ENCODE data around the gene RAB40C. TPM values are rescaled to one million over a fixed set of nuclear protein-coding genes. Genes with fewer than 3 reads are reported as not detected.

Gene RAB40C
- total and polyA plus RNA-seq, 2 donors from 2014 or later: 18.1 to 24.0 TPM

- DNase-seq (no peak), FAIRE-seq (no peak)
- Histone ChIP-seq H3K36me3 (ENCODE audit: control insufficient read depth in 2 of 3, insufficient read depth in 3 of 3, low read length in 3 of 3) (peaks cover 0 to 2% (median 0%) of the 10 kb centered on the region in 3 donors), H3K27me3 (ENCODE audit: control insufficient read depth, insufficient read depth, low read length) (no peaks in the 10 kb centered on the region), H3K27ac (ENCODE audit: low read depth in 2 of 2, low read length in 2 of 2) (no peak overlapping the region), H3K4me3 (ENCODE audit: low read length in 3 of 3) (no peak overlapping the region), H3K9ac (ENCODE audit: low read length in 3 of 3) (no peak overlapping the region), H3K9me3 (ENCODE audit: control insufficient read depth in 2 of 3, insufficient read depth in 1 of 3, low read length in 3 of 3) (no peaks in the 10 kb centered on the region), H3K4me1 (ENCODE audit: control insufficient read depth in 2 of 3, insufficient read depth in 2 of 3, low read depth in 1 of 3, low read length in 3 of 3) (no peaks in the 10 kb centered on the region)
- intact Hi-C loops (cut with DNase I): no loop called here
- TF ChIP-seq, protein P1, sequence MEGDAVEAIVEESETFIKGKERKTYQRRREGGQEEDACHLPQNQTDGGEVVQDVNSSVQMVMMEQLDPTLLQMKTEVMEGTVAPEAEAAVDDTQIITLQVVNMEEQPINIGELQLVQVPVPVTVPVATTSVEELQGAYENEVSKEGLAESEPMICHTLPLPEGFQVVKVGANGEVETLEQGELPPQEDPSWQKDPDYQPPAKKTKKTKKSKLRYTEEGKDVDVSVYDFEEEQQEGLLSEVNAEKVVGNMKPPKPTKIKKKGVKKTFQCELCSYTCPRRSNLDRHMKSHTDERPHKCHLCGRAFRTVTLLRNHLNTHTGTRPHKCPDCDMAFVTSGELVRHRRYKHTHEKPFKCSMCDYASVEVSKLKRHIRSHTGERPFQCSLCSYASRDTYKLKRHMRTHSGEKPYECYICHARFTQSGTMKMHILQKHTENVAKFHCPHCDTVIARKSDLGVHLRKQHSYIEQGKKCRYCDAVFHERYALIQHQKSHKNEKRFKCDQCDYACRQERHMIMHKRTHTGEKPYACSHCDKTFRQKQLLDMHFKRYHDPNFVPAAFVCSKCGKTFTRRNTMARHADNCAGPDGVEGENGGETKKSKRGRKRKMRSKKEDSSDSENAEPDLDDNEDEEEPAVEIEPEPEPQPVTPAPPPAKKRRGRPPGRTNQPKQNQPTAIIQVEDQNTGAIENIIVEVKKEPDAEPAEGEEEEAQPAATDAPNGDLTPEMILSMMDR (IDR thresholded peaks at IDR 0.05; ENCODE audit: borderline replicate concordance, extremely low read depth, insufficient read depth): no peak
Observed at GRCh38 chr16:552171-552570, 37.7 kb upstream of the RAB40C start.

GRCh38 chr16:553601-554296 lies 36.1 kb upstream of the RAB40C start:
- Histone ChIP-seq H3K4me1 (ENCODE audit: control insufficient read depth in 2 of 3, insufficient read depth in 2 of 3, low read depth in 1 of 3, low read length in 3 of 3) (peaks cover 0 to 7% (median 3%) of the 10 kb centered on the region in 3 donors), H3K9ac (ENCODE audit: low read length in 3 of 3) (no peak overlapping the region), H3K9me3 (ENCODE audit: control insufficient read depth in 2 of 3, insufficient read depth in 1 of 3, low read length in 3 of 3) (no peaks in the 10 kb centered on the region), H3K4me3 (ENCODE audit: low read length in 3 of 3) (no peak overlapping the region), H3K36me3 (ENCODE audit: control insufficient read depth in 2 of 3, insufficient read depth in 3 of 3, low read length in 3 of 3) (peaks cover 0 to 2% (median 0%) of the 10 kb centered on the region in 3 donors), H3K27ac (ENCODE audit: low read depth in 2 of 2, low read length in 2 of 2) (no peak overlapping the region), H3K27me3 (ENCODE audit: control insufficient read depth, insufficient read depth, low read length) (no peaks in the 10 kb centered on the region)
- no peak for FAIRE-seq
- TF ChIP-seq, protein P1 (IDR thresholded peaks at IDR 0.05; ENCODE audit: borderline replicate concordance, extremely low read depth, insufficient read depth): no peak
- intact Hi-C loops (cut with DNase I): no loop called here
- DNase-seq: no peak

GRCh38 chr16:554297-554621 lies 35.6 kb upstream of the RAB40C start:
- Histone ChIP-seq H3K9ac (ENCODE audit: low read length in 3 of 3) (no peak overlapping the region), H3K36me3 (ENCODE audit: control insufficient read depth in 2 of 3, insufficient read depth in 3 of 3, low read length in 3 of 3) (peaks cover 0 to 2% (median 0%) of the 10 kb centered on the region in 3 donors)

More at GRCh38 chr16:554297-554621, 35.6 kb upstream of the RAB40C start:
- Histone ChIP-seq H3K4me1 (ENCODE audit: control insufficient read depth in 2 of 3, insufficient read depth in 2 of 3, low read depth in 1 of 3, low read length in 3 of 3) (peaks cover 0 to 9% (median 3%) of the 10 kb centered on the region in 3 donors), H3K4me3 (ENCODE audit: low read length in 3 of 3) (no peak overlapping the region), H3K27me3 (ENCODE audit: control insufficient read depth, insufficient read depth, low read length) (no peaks in the 10 kb centered on the region), H3K27ac (ENCODE audit: low read depth in 2 of 2, low read length in 2 of 2) (no peak overlapping the region), H3K9me3 (ENCODE audit: control insufficient read depth in 2 of 3, insufficient read depth in 1 of 3, low read length in 3 of 3) (no peaks in the 10 kb centered on the region)
- TF ChIP-seq, protein P1 (IDR thresholded peaks at IDR 0.05; ENCODE audit: borderline replicate concordance, extremely low read depth, insufficient read depth): no peak
- no peak for FAIRE-seq
- intact Hi-C loops (cut with DNase I): no loop called here
- DNase-seq: no peak

All from kidney (tissue), 14 donors.